OCI-LY1 (cell line): Measurements from ENCODE around the gene RHBG.

Source experiments
- CTCF ChIP-seq: fragments of 200-600 bp; sonication (generic), shearing (Covaris generic); IDR thresholded peaks from 2 replicates; pipeline ENCODE4 v1.5.1; 2017; ENCODE audit warnings: mild to moderate bottlenecking, antibody characterized with exemption, low read length, moderate library complexity, mixed read lengths
- EZH2 ChIP-seq: fragments of 200-600 bp; sonication (generic), shearing (Covaris generic); IDR thresholded peaks from 2 replicates; pipeline ENCODE4 v1.8.0; 2017; ENCODE audit warnings: borderline replicate concordance, mixed run types, mild to moderate bottlenecking, antibody characterized with exemption, low read length, moderate library complexity, mixed read lengths

- no peak for TF ChIP-seq CTCF
- no peak for TF ChIP-seq EZH2
Measured at GRCh38 chr1:156407760-156408159, 38.7 kb downstream of the RHBG start.
